A549 (cell line): ENCODE data around the gene SPTB. TPM values are rescaled to one million over a fixed set of nuclear protein-coding genes. Genes with fewer than 3 reads are reported as not detected.

Experiments
- ATAC-seq, 2 experiments: fragments of 200-7000 bp in 1 of 2; fragments of >200 bp in 1 of 2; cut with Nextera tagmentation in 1 of 2; cut with Tn5 transposase in 1 of 2; 3 replicates each; pipeline versions ENCODE4 v1.8.0 to v1.9.1; 2018 to 2020; ENCODE audit warnings: mild to moderate bottlenecking in 1 of 2, moderate library complexity in 1 of 2
- CTCF ChIA-PET: fragments of 300-600 bp; sonication (Branson Sonifier 250); formaldehyde crosslinking; extraction: SDS; loops from one replicate; lab custom pipeline; 2021; ENCODE audit warnings: antibody characterized with exemption, inconsistent platforms; lab: Yijun Ruan, JAX
- POLR2A ChIA-PET: fragments of 350-600 bp; formaldehyde crosslinking; extraction: SDS; loops from one replicate; lab custom pipeline; 2021; ENCODE audit warnings: antibody characterized with exemption, inconsistent platforms; lab: Yijun Ruan, JAX
- DNase-seq, 2 experiments: peaks; one replicate each; pipeline versions ENCODE4 v3.0.0 to v3.0.0-alpha.2; 2011 to 2016; ENCODE audit warnings: low read depth in 1 of 2, low spot score in 1 of 2
- FAIRE-seq: peaks from 2 replicates; lab custom pipeline; 2011; peaks lifted over from hg19 to GRCh38; lab: Jason Lieb, UNC
- H3K27ac ChIP-seq, 2 experiments: fragments of >200 bp; sonication (Bioruptor Twin); formaldehyde crosslinking; 3 replicates each; pipeline ENCODE4 v1.5.1; 2016 to 2017
- H3K4me1 ChIP-seq: fragments of >200 bp; sonication (Bioruptor Twin); formaldehyde crosslinking; 3 replicates; pipeline ENCODE4 v1.6.1; 2016
- H3K4me2 ChIP-seq: fragments of >200 bp; sonication (Bioruptor Twin); formaldehyde crosslinking; 3 replicates; pipeline ENCODE4 v1.6.1; 2016
- H3K4me3 ChIP-seq: fragments of >200 bp; sonication (Bioruptor Twin); formaldehyde crosslinking; 3 replicates; pipeline ENCODE4 v1.5.1; 2016
- H3K9me3 ChIP-seq: fragments of >200 bp; sonication (Bioruptor Twin); formaldehyde crosslinking; 3 replicates; pipeline ENCODE4 v1.6.1; 2016
- EP300 ChIP-seq, 2 experiments: fragments of >200 bp; sonication (Bioruptor Twin); formaldehyde crosslinking; IDR thresholded peaks; 2 replicates in 1 of 2; 3 replicates in 1 of 2; pipeline ENCODE4 v1.6.1; 2016 to 2017
- GATA3 ChIP-seq: IDR thresholded peaks from 2 replicates; pipeline ENCODE4 v1.6.1; 2012; ENCODE audit warnings: borderline replicate concordance
- HDAC2 ChIP-seq: fragments of 200-600 bp; sonication (generic); IDR thresholded peaks from 2 replicates; pipeline ENCODE4 v1.6.1; 2016
- HEYL ChIP-seq: fragments of 250-450 bp; sonication (Bioruptor Pico); IDR thresholded peaks from 2 replicates; pipeline ENCODE4 v1.8.0; 2021; ENCODE audit warnings: mild to moderate bottlenecking, moderate library complexity
- HOXB5 ChIP-seq: fragments of 250-450 bp; sonication (Bioruptor Pico); IDR thresholded peaks from 2 replicates; pipeline ENCODE4 v1.5.0; 2020; ENCODE audit warnings: mild to moderate bottlenecking, moderate library complexity
- JUN ChIP-seq, 2 experiments: fragments of >200 bp; sonication (Bioruptor Twin); formaldehyde crosslinking; IDR thresholded peaks; 2 replicates in 1 of 2; 3 replicates in 1 of 2; pipeline ENCODE4 v1.6.1; 2016 to 2017
- JUNB ChIP-seq: fragments of >200 bp; sonication (Bioruptor Twin); formaldehyde crosslinking; IDR thresholded peaks from 2 replicates; pipeline ENCODE4 v1.6.1; 2016
- MAZ ChIP-seq: fragments of 150-350 bp; IDR thresholded peaks from 2 replicates; pipeline ENCODE4 v1.6.1; 2014; ENCODE audit warnings: antibody characterized with exemption, low read depth, low read length, borderline replicate concordance
- NR3C1 ChIP-seq: fragments of >200 bp; sonication (Bioruptor Twin); formaldehyde crosslinking; IDR thresholded peaks from 3 replicates; pipeline ENCODE4 v1.6.1; 2017
- SMC3 ChIP-seq: fragments of >200 bp; sonication (Bioruptor Twin); formaldehyde crosslinking; IDR thresholded peaks from 3 replicates; pipeline ENCODE4 v1.6.1; 2018; ENCODE audit warnings: inconsistent platforms
- TP53 ChIP-seq: fragments of 250-450 bp; sonication (Bioruptor Pico); IDR thresholded peaks from 2 replicates; pipeline ENCODE4 v1.5.0; 2021; ENCODE audit warnings: mild to moderate bottlenecking, moderate library complexity
- ZC3H11A ChIP-seq: fragments of 450-650 bp; IDR thresholded peaks from 2 replicates; pipeline ENCODE4 v1.6.1; 2014; ENCODE audit warnings: antibody characterized with exemption, mild to moderate bottlenecking
- WGBS: methylation state at CpG from one replicate; pipeline ENCODE4 v1.1.6; 2017; ENCODE audit errors: missing lambda C conversion rate; 5-methylcytosine and 5-hydroxymethylcytosine counted together
- polyA plus RNA-seq, 4 experiments: library from polyadenylated mRNA; depleted of rRNA in 3 of 4; stranded (reverse); fragments of >200 nt; fragmentation: RNase III in 1 of 4; extraction: RNeasy Plus Mini Kit Qiagen cat#74134 plus additional on column Dnase treatment in 1 of 4; gene quantifications; 2 replicates in 3 of 4; 3 replicates in 1 of 4; pipeline ENCODE4 v1.2.3, GENCODE V29; 2011 to 2017
- TF ChIP-seq, protein P1 (sequence below): fragments of 250-450 bp; sonication (Bioruptor Pico); IDR thresholded peaks from 2 replicates; pipeline ENCODE4 v1.5.0; 2020; ENCODE audit warnings: low read depth, mild to moderate bottlenecking, moderate library complexity
- TF ChIP-seq, protein P2 (sequence below): fragments of 200-600 bp; sonication (generic); IDR thresholded peaks from 2 replicates; pipeline ENCODE4 v1.6.1; 2016; ENCODE audit warnings: antibody characterized with exemption, mild to moderate bottlenecking, moderate library complexity
- TF ChIP-seq, protein P3 (sequence below): fragments of >200 bp; sonication (Bioruptor Twin); formaldehyde crosslinking; IDR thresholded peaks from 2 replicates; pipeline ENCODE4 v1.6.1; 2016
- TF ChIP-seq, protein P4 (sequence below): IDR thresholded peaks from 2 replicates; pipeline ENCODE4 v1.6.1; 2012

SPTB gene
- polyA plus RNA-seq, 2 of the 4 experiments (the other 2 are of a cell fraction), result 0.27 to 2.1 TPM

DNA sequence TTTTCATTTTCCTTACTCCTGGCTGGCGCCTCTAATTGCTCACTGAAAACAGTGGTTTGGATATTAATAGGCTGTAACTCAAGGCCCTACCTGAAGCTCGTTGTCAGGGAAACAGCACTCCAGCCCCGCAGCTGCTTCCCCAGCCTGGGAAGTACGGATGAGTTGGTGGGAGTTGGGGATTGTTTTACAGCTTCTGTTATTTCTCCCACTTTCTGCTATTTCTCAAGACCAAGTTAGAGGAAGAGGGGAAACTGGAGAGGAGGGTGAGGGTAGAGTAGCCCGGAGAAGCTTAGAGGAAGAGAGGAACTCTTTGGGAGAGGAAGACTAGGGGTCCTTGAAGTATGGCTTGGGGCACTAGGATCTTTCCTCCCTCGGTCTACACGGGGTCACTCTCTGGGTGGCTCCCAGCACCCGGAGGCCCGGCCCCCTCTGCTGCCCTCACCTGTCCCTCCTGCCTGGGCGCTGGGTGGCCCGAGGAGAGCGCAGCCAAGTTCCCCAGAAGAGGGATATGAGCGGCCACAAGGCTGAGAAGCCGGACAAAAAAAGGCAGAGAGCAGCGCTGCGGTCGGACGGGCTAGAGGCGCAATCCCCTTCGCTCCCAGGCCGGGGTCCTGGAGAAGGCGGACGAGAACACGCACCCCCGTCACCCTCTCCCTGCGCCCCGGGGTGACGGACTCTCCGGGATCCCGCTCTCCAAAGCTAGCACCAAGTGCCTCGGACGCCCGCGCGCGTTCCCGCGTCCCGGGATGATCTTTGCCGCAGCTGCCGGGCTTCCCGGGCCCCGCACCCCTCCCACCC, 671 bp downstream of the SPTB start:
- 0 out of 2 replicates have a peak, but pooled peaks have one; percentile 17 for TF ChIP-seq HDAC2
- TF ChIP-seq, protein P1, sequence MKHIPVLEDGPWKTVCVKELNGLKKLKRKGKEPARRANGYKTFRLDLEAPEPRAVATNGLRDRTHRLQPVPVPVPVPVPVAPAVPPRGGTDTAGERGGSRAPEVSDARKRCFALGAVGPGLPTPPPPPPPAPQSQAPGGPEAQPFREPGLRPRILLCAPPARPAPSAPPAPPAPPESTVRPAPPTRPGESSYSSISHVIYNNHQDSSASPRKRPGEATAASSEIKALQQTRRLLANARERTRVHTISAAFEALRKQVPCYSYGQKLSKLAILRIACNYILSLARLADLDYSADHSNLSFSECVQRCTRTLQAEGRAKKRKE, result no peak
- TF ChIP-seq MAZ, result no peak
- Histone ChIP-seq H3K27ac (peak overlapping the region; percentile 65 to 82; a peak in 5 of 6 replicates), H3K4me2 (peak overlapping the region; percentile 97), H3K4me1 (0 out of 3 replicates have a peak, but pooled peaks cover under 1% of the 10 kb centered on the region), H3K4me3 (peak overlapping the region; percentile 85), H3K9me3 (no peaks in the 10 kb centered on the region)
- ChIA-PET POLR2A (interaction anchor here (0.7 to 1.2 kb wide), 2 partner anchors 36 to 354 kb away, joined by 3 to 10 read pairs; no protein-coding TSS in a partner anchor), CTCF (interaction anchor here (0.9 to 7.9 kb wide), 14 partner anchors 9 to 110 kb away, joined by 3 to 86 read pairs (median 4); no protein-coding TSS in a partner anchor)
- ATAC-seq (peak; percentile 44 to 60; a peak in 5 of 6 replicates), DNase-seq (peak; percentile 14 to 23), FAIRE-seq (no peak)
- WGBS, result 29% methylated on average over 21 of the region's 43 CpGs

DNA sequence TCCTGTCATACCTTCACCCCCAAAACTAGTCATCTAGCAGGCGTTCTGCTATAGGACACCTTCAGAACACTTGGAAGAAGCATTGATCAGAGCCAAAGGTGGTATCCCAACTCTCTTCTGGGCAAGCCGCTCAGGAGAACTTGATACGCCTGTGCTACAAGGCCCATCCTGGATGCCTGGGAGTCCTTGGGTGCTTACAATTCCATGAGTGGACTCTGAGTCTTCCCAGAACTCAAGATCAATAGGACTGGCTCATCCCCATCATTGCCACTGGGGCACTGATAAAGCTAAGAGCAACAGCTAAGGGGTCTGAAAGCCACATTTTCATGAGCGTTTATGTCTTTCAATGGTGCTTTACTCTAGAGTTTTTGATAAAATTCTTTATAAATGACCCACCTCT, 1.9 kb downstream of the SPTB start:
- DNase-seq, result no peak
- no peaks in the 10 kb centered on the region for H3K9me3 ChIP-seq
- 81% methylated on average over 3 of the region's 4 CpGs for WGBS
- no peak overlapping the region for H3K4me2 ChIP-seq
- FAIRE-seq, result no peak
- 0 out of 3 replicates have a peak, but pooled peaks cover 5% of the 10 kb centered on the region for H3K4me1 ChIP-seq
- H3K4me3 ChIP-seq, result no peak overlapping the region
- no peak overlapping the region for H3K27ac ChIP-seq
- ChIA-PET CTCF (interaction anchor here (0.9 to 7.9 kb wide), 10 partner anchors 8 to 109 kb away, joined by 3 to 86 read pairs (median 6); no protein-coding TSS in a partner anchor), POLR2A (no interaction called here)
- no peak for ATAC-seq
- TF ChIP-seq TP53 (no peak), JUNB (no peak)

DNA sequence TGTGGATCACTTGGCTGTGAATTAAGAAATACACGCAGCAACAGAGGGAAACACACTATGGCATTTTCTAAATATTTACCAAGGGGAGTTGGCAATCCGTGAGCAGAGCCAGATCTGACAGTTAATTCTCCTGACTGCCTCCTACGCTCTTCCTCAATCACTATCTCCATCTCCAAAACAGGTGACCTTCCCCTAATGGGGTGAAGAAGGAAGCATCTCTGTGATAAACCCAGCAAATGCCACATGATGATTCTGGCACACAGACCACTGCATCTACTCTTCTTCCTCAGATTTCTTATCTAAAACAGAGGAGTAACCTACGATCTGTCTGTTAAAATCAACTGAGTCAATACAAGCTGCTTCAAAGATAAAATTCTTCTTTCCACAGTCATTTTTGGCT, 4.4 kb downstream of the SPTB start:
- Histone ChIP-seq H3K27ac (no peak overlapping the region), H3K4me2 (no peak overlapping the region), H3K4me1 (0 out of 3 replicates have a peak, but pooled peaks cover 5% of the 10 kb centered on the region), H3K4me3 (no peak overlapping the region), H3K9me3 (no peaks in the 10 kb centered on the region)
- CTCF ChIA-PET, result interaction anchor here (1.3 kb wide), 1 partner anchor 16 kb away, joined by 8 read pairs; no protein-coding TSS in a partner anchor
- ATAC-seq (no peak), FAIRE-seq (peak; percentile 23), DNase-seq (no peak)
- POLR2A ChIA-PET, result interaction anchor here (0.5 kb wide), 1 partner anchor 508 kb away, joined by 9 read pairs; no protein-coding TSS in a partner anchor
- 43% methylated on average over 4 of the region's 4 CpGs for WGBS
- TF ChIP-seq SMC3 (no peak), MAZ (no peak), ZC3H11A (no peak), TP53 (no peak), HEYL (CRISPR knock-in tag) (no peak), NR3C1 (no peak), GATA3 (no peak), HOXB5 (CRISPR knock-in tag) (no peak), EP300 (IDR thresholded peaks at IDR 0.05) (no peak), JUN (IDR thresholded peaks at IDR 0.05) (no peak)
- TF ChIP-seq, protein P2, sequence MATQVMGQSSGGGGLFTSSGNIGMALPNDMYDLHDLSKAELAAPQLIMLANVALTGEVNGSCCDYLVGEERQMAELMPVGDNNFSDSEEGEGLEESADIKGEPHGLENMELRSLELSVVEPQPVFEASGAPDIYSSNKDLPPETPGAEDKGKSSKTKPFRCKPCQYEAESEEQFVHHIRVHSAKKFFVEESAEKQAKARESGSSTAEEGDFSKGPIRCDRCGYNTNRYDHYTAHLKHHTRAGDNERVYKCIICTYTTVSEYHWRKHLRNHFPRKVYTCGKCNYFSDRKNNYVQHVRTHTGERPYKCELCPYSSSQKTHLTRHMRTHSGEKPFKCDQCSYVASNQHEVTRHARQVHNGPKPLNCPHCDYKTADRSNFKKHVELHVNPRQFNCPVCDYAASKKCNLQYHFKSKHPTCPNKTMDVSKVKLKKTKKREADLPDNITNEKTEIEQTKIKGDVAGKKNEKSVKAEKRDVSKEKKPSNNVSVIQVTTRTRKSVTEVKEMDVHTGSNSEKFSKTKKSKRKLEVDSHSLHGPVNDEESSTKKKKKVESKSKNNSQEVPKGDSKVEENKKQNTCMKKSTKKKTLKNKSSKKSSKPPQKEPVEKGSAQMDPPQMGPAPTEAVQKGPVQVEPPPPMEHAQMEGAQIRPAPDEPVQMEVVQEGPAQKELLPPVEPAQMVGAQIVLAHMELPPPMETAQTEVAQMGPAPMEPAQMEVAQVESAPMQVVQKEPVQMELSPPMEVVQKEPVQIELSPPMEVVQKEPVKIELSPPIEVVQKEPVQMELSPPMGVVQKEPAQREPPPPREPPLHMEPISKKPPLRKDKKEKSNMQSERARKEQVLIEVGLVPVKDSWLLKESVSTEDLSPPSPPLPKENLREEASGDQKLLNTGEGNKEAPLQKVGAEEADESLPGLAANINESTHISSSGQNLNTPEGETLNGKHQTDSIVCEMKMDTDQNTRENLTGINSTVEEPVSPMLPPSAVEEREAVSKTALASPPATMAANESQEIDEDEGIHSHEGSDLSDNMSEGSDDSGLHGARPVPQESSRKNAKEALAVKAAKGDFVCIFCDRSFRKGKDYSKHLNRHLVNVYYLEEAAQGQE, result no peak
- TF ChIP-seq, protein P3, sequence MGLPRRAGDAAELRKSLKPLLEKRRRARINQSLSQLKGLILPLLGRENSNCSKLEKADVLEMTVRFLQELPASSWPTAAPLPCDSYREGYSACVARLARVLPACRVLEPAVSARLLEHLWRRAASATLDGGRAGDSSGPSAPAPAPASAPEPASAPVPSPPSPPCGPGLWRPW, result no peak
- TF ChIP-seq, protein P4, sequence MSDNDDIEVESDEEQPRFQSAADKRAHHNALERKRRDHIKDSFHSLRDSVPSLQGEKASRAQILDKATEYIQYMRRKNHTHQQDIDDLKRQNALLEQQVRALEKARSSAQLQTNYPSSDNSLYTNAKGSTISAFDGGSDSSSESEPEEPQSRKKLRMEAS, result no peak
